Effector memory CD8-positive, alpha-beta T cell (primary cell): ENCODE measurements around the gene SIVA1.

Source experiments
- ATAC-seq: fragments of 150-1000 bp; cut with Tn5 transposase; replicated peaks from 2 replicates; pipeline ENCODE4 v1.10.0; 2021; ENCODE audit warnings: mild to moderate bottlenecking, moderate library complexity
- DNase-seq, 3 experiments: peaks; one replicate each; pipeline ENCODE4 v3.0.0; 2021
- H3K27ac Mint-ChIP-seq, 2 donors: one replicate each; pipeline ENCODE4 v1.8.0; 2022; ENCODE audit warnings: mild to moderate bottlenecking in 2 of 2, mixed read lengths in 2 of 2, moderate library complexity in 2 of 2
- H3K27me3 Mint-ChIP-seq, 2 donors: one replicate each; pipeline ENCODE4 v1.8.0; 2022; ENCODE audit warnings: mixed read lengths in 2 of 2
- H3K36me3 Mint-ChIP-seq: one replicate; pipeline ENCODE4 v1.8.0; 2022; ENCODE audit warnings: mild to moderate bottlenecking, moderate library complexity, mixed read lengths; ENCODE audit not compliant: insufficient read depth
- H3K4me1 Mint-ChIP-seq, 2 donors: one replicate each; pipeline ENCODE4 v1.8.0; 2022; ENCODE audit warnings: low read depth in 2 of 2, mixed read lengths in 2 of 2
- H3K4me3 Mint-ChIP-seq, 2 donors: one replicate each; pipeline ENCODE4 v1.8.0; 2022; ENCODE audit warnings: mild to moderate bottlenecking in 2 of 2, mixed read lengths in 2 of 2, moderate library complexity in 2 of 2
- H3K9me3 Mint-ChIP-seq, 2 donors: one replicate each; pipeline ENCODE4 v1.8.0; 2022; ENCODE audit warnings: mixed read lengths in 2 of 2

Gene SIVA1

DNA sequence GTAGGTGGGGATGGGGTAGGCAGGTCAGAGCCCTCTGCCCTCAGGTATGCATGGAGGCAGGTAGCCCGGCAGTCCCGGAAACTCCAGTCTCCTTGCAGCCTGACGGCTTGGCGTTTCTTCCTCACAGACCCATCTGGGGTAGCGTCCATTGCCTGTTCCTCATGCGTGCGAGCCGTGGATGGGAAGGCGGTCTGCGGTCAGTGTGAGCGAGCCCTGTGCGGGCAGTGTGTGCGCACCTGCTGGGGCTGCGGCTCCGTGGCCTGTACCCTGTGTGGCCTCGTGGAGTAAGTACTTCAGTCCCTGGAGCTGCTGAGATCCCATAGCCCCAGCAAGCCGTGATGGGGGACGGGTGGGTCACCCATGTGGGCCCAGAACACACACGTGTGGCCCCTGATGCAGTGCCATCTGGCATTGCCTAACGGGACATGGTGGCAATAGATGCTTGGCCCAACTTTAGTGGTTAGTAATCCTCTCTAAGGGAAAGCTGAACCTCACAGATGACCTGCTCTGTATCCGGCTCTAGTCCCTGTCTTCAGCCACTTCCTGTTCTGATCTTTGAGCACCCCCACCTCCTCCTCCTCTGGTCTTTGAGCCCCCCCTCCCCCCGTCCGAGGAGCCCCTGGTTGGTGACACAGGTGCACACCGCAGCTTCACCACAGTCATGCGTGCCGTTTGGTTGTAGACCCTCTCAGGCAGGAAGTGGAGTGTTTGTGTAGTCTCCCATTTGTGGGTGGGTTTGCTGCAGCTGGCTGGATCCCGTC is 3.7 kb downstream of the SIVA1 start:
- ATAC-seq (no peak), DNase-seq (no peak)
- Mint-ChIP-seq H3K27ac (peak overlapping the region in 1 of 2 donors; percentile 44), H3K27me3 (no peaks in the 10 kb centered on the region), H3K4me1 (peaks cover 19 to 39% of the 10 kb centered on the region in 2 donors), H3K9me3 (no peaks in the 10 kb centered on the region), H3K4me3 (no peak overlapping the region), H3K36me3 (peaks cover 59% of the 10 kb centered on the region)

DNA sequence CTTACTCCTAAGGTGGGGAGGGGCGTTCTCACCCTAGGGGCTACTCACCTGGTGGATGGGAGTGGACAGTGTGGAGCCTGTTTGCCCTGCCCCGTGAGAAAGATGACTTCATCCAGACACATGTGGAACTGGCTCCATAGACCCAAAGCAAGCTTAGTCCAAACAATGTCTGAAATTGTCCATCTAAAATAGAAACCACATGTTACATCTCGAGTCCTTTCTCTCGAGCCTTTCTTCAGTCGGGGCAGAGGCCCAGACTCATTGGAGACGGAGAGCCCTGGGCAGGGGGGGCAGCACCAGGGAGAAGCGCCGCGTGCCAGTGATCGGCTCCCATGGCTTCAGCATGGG is 4.3 kb downstream of the SIVA1 start:
- H3K4me1 Mint-ChIP-seq = peaks cover 20 to 39% of the 10 kb centered on the region in 2 donors
- no peak overlapping the region for H3K4me3 Mint-ChIP-seq
- no peak for DNase-seq
- no peaks in the 10 kb centered on the region for H3K27me3 Mint-ChIP-seq
- no peak overlapping the region for H3K27ac Mint-ChIP-seq
- ATAC-seq = no peak
- no peaks in the 10 kb centered on the region for H3K9me3 Mint-ChIP-seq
- H3K36me3 Mint-ChIP-seq = peaks cover 62% of the 10 kb centered on the region

DNA sequence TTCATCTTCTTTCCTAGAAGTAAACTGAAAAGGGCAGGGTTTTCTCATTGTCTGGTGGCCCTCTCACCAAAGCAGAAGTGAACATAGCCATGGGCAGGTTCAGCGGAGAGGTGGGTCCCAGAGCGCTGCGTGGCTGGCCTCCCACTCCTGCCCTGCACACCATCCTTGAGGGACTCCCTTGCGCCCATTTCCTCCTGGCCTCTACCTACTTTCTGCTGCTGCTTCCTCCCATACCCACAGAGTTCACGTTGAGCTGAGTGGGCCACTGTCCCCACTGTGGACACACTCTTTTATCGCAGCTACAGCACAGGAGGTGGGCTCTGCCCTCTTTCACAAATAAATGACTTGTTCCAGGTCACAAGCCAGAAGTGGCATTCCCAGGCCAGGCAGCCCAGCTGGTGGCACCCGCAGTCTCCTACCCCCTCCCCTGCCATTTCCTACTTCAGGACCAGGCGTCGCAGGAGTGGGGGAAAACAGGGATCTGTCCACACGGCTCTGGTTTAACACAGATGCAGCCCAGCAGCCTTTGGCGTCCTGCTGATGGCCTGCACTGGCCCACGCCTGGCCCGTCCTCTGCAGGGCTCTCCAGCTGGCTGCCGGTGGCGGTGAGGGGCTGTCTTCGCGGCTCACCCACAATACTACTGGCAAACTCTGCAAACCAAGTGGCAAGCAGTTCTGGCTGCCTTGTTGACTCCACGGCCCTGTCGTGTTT is 4.9 kb downstream of the SIVA1 start:
- no peak for ATAC-seq
- H3K9me3 Mint-ChIP-seq = no peaks in the 10 kb centered on the region
- no peak for DNase-seq
- peaks cover 23 to 37% of the 10 kb centered on the region in 2 donors for H3K4me1 Mint-ChIP-seq
- no peak overlapping the region for H3K27ac Mint-ChIP-seq
- H3K27me3 Mint-ChIP-seq = no peaks in the 10 kb centered on the region
- no peak overlapping the region for H3K4me3 Mint-ChIP-seq
- peaks cover 59% of the 10 kb centered on the region for H3K36me3 Mint-ChIP-seq

DNA sequence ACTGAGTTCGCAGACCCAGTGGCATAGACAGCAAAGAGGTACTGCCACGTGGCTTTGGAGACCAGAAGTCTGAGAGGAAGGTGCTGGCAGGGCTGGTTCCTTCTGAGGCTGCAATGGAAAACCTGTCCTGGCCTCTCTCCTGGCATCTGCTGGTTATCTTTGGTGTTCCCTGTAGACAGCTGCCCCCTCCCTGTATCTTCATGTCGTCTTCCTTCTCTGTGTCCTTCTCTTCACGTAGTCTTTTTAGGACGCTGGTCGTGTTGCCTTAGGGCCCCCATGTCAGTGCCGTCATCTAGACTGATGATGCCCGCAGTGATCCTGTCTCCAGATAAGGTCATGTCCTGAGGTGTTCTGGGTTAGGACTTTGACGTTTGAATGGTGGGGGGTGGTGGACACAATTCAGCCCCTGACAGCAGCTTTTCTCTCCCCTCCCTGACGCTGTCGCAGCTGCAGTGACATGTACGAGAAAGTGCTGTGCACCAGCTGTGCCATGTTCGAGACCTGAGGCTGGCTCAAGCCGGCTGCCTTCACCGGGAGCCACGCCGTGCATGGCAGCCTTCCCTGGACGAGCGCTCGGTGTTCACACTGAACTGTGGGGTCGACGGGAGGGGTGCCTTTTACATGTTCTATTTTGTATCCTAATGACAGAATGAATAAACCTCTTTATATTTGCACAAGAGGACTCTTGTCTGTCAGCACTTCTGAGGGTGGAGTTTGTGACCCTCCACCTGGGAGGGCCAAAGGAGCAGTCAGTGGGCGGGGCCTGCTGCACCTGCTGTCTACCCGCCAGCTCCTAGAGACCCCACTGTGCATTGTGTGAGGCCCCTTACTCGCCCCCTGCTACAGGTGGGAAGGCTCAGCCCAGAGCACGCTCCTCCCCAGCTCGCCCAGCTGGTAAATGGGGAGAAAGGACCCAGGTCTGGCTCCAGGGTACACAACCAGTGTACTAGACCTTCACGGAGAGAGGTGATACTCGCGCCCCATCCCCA is 6.3 kb downstream of the SIVA1 start:
- H3K27me3 Mint-ChIP-seq = no peaks in the 10 kb centered on the region
- no peak overlapping the region for H3K4me3 Mint-ChIP-seq
- peaks cover 47% of the 10 kb centered on the region for H3K36me3 Mint-ChIP-seq
- peaks cover 14 to 26% of the 10 kb centered on the region in 2 donors for H3K4me1 Mint-ChIP-seq
- ATAC-seq (no peak), DNase-seq (no peak)
- peak overlapping the region in 1 of 2 donors; percentile 67 for H3K27ac Mint-ChIP-seq
- H3K9me3 Mint-ChIP-seq = no peaks in the 10 kb centered on the region

DNA sequence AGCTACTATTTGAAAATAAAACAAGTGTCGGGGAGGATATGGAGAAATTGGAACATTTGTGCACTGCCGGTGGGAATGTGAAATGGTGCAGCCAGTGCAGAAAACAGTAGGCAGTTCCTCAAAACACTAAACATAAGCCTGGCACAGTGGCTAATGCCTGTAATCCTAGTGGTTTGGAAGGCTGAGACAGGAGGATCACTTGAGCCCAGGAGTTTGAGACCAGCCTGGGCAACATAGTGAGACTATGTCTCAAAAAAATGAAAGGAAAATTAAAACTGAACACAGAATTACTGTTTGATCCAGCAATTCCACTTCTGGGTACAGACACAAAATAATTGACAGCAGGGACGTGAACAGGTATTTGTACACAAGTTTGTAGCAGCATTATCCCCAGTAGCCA is 12.6 kb downstream of the SIVA1 start:
- DNase-seq (no peak), ATAC-seq (no peak)
- no peak overlapping the region for H3K27ac Mint-ChIP-seq
- H3K9me3 Mint-ChIP-seq = no peaks in the 10 kb centered on the region
- H3K27me3 Mint-ChIP-seq = no peaks in the 10 kb centered on the region
- peaks cover 32% of the 10 kb centered on the region for H3K36me3 Mint-ChIP-seq
- H3K4me1 Mint-ChIP-seq = peaks cover 5 to 7% of the 10 kb centered on the region in 2 donors
- no peak overlapping the region for H3K4me3 Mint-ChIP-seq

DNA sequence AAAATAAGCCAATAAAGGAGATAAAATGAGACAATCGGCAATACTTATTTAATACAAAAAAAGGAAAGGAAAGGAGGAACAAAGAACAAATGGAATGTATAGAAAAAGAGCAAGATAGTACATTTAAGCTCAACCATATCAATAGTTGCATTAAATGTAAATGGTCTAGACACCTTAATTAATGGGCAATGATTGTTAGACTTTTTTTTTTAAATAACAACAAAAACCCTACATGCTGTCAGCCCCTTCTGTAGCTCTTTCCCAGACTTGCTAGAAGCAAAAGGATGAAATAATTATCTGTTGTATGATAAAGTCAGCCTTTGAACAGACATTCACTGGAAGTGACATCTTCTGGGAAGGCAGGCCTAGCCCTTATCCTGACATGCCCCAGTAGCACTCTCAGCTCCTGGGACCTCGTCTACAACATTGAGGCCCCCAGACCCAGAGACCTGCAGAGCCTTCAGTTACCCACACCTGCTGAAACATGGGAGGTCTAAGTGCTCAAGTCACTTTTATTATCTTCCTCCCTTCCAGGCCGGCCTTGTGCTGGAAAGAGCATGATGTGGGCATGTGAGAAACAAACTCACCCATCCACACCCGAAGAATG is 13.4 kb downstream of the SIVA1 start:
- Mint-ChIP-seq H3K27ac (peak overlapping the region in 1 of 2 donors; percentile 30), H3K9me3 (no peaks in the 10 kb centered on the region), H3K4me1 (peaks cover 4 to 7% of the 10 kb centered on the region in 2 donors)

DNA sequence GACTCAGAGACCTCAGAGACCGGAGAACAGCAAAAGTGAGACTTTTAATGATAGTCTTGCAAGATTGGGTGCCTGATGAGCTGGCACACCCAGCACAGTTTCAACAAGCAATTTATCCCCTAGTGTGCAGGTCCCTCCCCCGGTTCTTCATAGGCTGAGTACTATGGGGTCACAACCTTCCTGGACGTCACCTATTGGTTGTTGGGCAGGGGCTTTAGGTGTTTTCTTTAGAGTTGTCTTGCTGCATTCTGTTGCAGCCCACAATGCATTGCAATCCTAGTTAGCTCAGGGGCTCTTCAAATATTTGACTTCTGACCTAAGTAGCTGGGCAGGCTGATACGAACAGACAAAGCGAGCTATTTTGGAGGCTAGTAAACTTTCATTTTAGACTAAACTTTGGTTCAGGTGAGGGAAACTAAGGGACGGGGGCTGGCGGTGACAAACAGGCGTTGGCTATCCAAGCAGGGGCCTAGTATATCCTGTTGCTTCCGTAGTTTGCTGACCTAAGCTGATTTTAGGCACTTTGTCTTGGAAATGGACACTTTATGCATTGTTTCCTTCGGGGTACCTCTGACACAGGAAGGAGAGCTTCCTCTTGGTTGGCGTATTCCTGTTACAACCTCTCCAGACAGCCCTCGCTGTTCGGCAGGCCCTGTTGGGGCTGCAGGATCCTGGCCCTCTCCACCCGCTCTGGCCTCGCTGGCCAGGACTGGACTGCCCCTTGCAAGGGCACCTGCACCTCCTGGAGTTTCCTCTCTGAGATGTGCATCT is 14.1 kb downstream of the SIVA1 start:
- Mint-ChIP-seq H3K27ac (no peak overlapping the region), H3K36me3 (peaks cover 30% of the 10 kb centered on the region), H3K4me3 (no peak overlapping the region), H3K4me1 (peaks cover 4 to 7% of the 10 kb centered on the region in 2 donors), H3K9me3 (no peaks in the 10 kb centered on the region), H3K27me3 (no peaks in the 10 kb centered on the region)
- DNase-seq (no peak), ATAC-seq (no peak)

More for the DNA sequence above, 13.4 kb downstream of the SIVA1 start:
- no peak for DNase-seq
- Mint-ChIP-seq H3K4me3 (no peak overlapping the region), H3K36me3 (peaks cover 32% of the 10 kb centered on the region), H3K27me3 (no peaks in the 10 kb centered on the region)
- no peak for ATAC-seq

DNA sequence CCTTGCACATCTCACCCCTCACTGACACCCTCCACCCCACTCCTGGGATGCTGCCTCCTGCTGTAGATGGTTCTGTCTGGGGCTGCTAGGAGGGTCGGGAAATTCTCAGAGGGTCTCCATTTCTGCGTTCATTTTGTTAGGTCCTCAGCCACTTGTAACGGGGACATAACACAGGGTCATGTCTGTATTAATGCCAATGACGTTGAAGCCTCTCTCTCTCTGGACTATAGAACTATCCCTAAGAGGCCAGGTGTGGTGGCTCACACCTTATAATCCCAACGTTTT is 14.6 kb downstream of the SIVA1 start:
- Mint-ChIP-seq H3K27me3 (no peaks in the 10 kb centered on the region), H3K4me3 (no peak overlapping the region), H3K9me3 (no peaks in the 10 kb centered on the region), H3K4me1 (peaks cover 3 to 4% of the 10 kb centered on the region in 2 donors), H3K36me3 (peaks cover 28% of the 10 kb centered on the region), H3K27ac (no peak overlapping the region)
- ATAC-seq = no peak
- DNase-seq = no peak

DNA sequence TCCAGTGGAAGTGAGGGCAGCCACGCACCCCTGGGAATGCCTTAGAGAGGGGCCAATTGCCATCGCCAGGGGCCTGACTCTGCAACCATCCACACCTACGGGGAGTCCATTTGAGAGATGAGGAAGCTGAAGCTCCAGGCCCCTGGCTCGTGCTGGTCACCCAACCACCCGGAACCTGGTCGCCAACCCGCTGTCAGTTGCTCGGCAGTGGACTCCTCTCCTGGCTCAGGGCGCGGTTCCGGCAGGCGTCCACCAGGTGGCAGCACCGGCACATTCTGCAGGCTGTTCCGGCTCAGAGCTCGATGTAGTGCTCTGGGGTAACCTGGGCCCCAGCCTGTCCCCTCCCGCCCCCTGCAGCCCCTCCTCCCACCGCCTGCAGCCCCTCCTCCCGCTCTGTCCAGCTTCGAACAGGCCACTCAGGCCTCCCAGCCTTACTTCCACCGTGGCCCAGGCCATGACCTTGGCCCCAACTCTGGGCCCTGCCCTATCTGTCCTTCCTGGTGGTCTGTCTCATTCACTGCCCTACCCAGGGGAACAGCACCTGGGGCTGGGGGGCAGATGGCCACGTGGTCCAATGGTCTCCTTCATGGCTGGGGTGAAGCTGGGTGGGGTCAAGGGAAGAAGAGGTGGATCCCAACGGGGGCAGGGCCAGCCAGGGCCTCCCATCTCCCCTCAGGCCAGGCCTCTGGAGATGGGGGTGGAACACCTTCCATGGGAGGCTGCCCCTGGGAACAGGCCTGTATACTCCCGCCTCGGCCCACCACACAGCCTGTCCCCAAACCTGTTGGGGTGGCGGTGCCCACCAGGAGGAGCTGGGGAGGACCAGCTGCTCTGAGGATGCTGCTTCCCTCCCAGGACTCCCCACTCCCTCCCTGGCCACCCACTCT is 15.7 kb downstream of the SIVA1 start:
- ATAC-seq (peak; percentile 98), DNase-seq (peak; percentile 93 to 95 (median 93))
- H3K27me3 Mint-ChIP-seq = no peaks in the 10 kb centered on the region
- H3K36me3 Mint-ChIP-seq = peaks cover 31% of the 10 kb centered on the region
- H3K27ac Mint-ChIP-seq = no peak overlapping the region
- H3K4me3 Mint-ChIP-seq = no peak overlapping the region
- H3K9me3 Mint-ChIP-seq = no peaks in the 10 kb centered on the region
- peaks cover 3 to 4% of the 10 kb centered on the region in 2 donors for H3K4me1 Mint-ChIP-seq

DNA sequence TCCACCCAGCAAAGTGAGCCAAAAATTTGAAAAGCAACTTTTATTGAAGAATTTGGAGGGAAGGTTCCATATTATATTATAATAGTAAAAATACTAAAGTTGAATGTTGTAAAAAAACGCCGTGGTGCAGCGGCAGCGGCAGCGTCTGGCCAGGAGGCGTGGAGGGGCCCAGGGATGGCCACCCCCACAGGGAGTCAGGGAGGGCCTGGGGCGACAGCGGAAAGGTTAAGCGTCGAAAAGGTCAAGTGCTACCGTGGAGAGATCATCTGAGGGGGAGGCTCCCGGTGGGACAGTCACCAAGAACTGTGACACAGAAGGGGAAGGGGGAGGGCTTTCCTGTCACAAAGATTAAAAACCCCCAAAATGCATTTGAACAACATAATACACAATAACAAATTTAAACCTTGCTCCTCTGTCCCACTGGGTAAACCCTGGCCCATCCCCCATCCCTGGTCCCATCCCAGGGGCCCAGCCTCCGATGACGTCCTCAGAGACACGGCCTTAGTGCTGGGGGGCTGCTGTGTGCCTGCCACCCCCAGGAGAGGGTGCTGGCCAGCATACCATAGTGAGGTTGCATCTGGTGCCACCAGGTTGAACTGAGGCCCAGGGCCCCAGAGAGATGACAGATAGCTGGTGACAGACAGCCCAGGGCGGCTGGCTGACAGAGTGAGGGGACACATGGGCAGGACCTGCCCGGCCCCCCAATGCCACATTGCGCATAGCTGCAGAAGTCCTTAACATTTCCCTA is 16.6 kb downstream of the SIVA1 start:
- Mint-ChIP-seq H3K36me3 (peaks cover 31% of the 10 kb centered on the region), H3K27ac (no peak overlapping the region), H3K4me3 (no peak overlapping the region), H3K9me3 (no peaks in the 10 kb centered on the region), H3K4me1 (peaks cover 3 to 4% of the 10 kb centered on the region in 2 donors), H3K27me3 (no peaks in the 10 kb centered on the region)
- DNase-seq = no peak
- ATAC-seq = no peak

DNA sequence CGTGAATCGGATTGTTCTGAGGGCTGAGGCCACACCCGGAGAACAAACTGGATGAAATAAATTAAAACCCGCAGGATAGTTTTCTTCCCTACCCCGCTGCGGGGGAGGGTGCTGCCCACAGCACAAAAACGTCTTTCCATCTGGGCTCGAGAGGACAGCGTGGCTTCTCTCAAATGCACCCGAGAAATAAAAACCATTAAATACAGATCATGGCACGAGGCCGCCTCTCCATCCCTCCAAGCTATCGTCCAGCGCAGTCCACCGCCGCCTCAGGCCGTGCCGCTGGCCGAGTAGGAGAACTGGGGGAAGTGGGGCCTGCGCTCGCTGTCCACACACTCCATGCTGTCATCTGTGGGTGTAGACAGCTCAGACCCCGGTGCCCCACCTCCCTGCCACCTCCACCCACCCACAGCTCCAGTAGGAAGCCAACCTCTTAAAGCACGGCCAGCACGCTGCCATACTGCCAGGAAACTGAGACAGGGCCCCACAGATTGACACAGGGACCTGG is 17.2 kb downstream of the SIVA1 start:
- Mint-ChIP-seq H3K9me3 (no peaks in the 10 kb centered on the region), H3K27ac (no peak overlapping the region), H3K4me1 (peaks cover 3 to 4% of the 10 kb centered on the region in 2 donors), H3K27me3 (no peaks in the 10 kb centered on the region), H3K4me3 (no peak overlapping the region), H3K36me3 (peaks cover 34% of the 10 kb centered on the region)
- DNase-seq = no peak
- no peak for ATAC-seq
